Peyer's patch (tissue), 4 donors: ENCODE data around the gene NEUROD1. TPM values are rescaled to one million over a fixed set of nuclear protein-coding genes. Genes with fewer than 3 reads are reported as not detected.

Experiments used
- DNase-seq, 3 donors: peaks; one replicate each; pipeline ENCODE4 v3.0.0-alpha.2; 2017 to 2019
- H3K27ac ChIP-seq, 4 donors: fragments of 200-600 bp; sonication (generic); one replicate each; pipeline ENCODE4 v1.5.1; 2016 to 2019
- H3K27me3 ChIP-seq, 2 donors: fragments of 200-600 bp; sonication (generic); one replicate each; pipeline ENCODE4 v1.5.1; 2019
- H3K36me3 ChIP-seq, 3 donors: fragments of 200-600 bp; sonication (generic); one replicate each; pipeline ENCODE4 v1.5.1; 2016 to 2019
- H3K4me1 ChIP-seq, 4 donors: fragments of 200-600 bp; sonication (generic); one replicate each; pipeline ENCODE4 v1.5.1; 2016 to 2019
- H3K4me3 ChIP-seq, 4 donors: fragments of 200-600 bp; sonication (generic); 1 replicate in 3 of 4; 2 replicates in 1 of 4; pipeline ENCODE4 v1.5.1; 2016 to 2019; ENCODE audit warnings: mild to moderate bottlenecking in 1 of 4
- H3K9me3 ChIP-seq, 4 donors: fragments of 200-600 bp; sonication (generic); one replicate each; pipeline ENCODE4 v1.5.1; 2016 to 2019; ENCODE audit warnings: mild to moderate bottlenecking in 1 of 4
- POLR2A ChIP-seq, 2 donors: fragments of 450-650 bp; IDR thresholded peaks; one replicate each; pipeline ENCODE4 v1.5.1; 2017; ENCODE audit warnings: antibody characterized with exemption in 2 of 2, mild to moderate bottlenecking in 2 of 2, moderate library complexity in 2 of 2
- total RNA-seq, 4 donors: library from RNA; depleted of rRNA; stranded (reverse); fragments of >200 nt; gene quantifications; one replicate each; pipeline ENCODE4 v1.1.0, GENCODE V29; 2016
- TF ChIP-seq, protein P1 (sequence below), 6 experiments: fragments of 450-650 bp in 4 of 6; fragments of 200-600 bp in 2 of 6; sonication (generic) in 1 of 6; IDR thresholded peaks; one replicate each; pipeline ENCODE4 v1.5.1; 2017 to 2019; ENCODE audit warnings: antibody characterized with exemption in 6 of 6, mild to moderate bottlenecking in 3 of 6, moderate library complexity in 1 of 6

The NEUROD1 gene
- total RNA-seq, 4 donors from 2014 or later, result 1.7 to 6.8 (median 3.1) TPM

GRCh38 chr2:181626671-181627070 is 53.6 kb downstream of the NEUROD1 start:
- no peak overlapping the region for H3K27ac ChIP-seq
- no peak for DNase-seq

More at GRCh38 chr2:181626671-181627070, 53.6 kb downstream of the NEUROD1 start:
- H3K27me3 ChIP-seq, result no peaks in the 10 kb centered on the region
- H3K9me3 ChIP-seq, result no peaks in the 10 kb centered on the region
- TF ChIP-seq POLR2A (IDR thresholded peaks at IDR 0.05), result no peak
- TF ChIP-seq, protein P1, sequence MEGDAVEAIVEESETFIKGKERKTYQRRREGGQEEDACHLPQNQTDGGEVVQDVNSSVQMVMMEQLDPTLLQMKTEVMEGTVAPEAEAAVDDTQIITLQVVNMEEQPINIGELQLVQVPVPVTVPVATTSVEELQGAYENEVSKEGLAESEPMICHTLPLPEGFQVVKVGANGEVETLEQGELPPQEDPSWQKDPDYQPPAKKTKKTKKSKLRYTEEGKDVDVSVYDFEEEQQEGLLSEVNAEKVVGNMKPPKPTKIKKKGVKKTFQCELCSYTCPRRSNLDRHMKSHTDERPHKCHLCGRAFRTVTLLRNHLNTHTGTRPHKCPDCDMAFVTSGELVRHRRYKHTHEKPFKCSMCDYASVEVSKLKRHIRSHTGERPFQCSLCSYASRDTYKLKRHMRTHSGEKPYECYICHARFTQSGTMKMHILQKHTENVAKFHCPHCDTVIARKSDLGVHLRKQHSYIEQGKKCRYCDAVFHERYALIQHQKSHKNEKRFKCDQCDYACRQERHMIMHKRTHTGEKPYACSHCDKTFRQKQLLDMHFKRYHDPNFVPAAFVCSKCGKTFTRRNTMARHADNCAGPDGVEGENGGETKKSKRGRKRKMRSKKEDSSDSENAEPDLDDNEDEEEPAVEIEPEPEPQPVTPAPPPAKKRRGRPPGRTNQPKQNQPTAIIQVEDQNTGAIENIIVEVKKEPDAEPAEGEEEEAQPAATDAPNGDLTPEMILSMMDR (IDR thresholded peaks at IDR 0.05), result no peak
- no peak overlapping the region for H3K4me3 ChIP-seq
- no peaks in the 10 kb centered on the region for H3K36me3 ChIP-seq
- no peaks in the 10 kb centered on the region for H3K4me1 ChIP-seq

Other genes with a start within 250 kb of the NEUROD1 start
- gene ITGA4, start 223.1 kb downstream of the NEUROD1 start, total RNA-seq, result 100 to 1,000 TPM in 1 of 4 donors, 10 to 100 TPM in 1, 1 to 10 TPM in 2; 3.8 to 109 (median 13.4) TPM
- 1 to 10 TPM in 3 of 4 donors, not detected in 1; 1.6 to 5.0 (median 1.7) TPM for gene CERKL, start 23.4 kb downstream of the NEUROD1 start, total RNA-seq
- 100 to 1,000 TPM in 3 of 4 donors, 10 to 100 TPM in 1; 69.3 to 175 (median 123) TPM for gene ITPRID2, start 211.2 kb upstream of the NEUROD1 start, total RNA-seq